Activated CD8-positive, alpha-beta memory T cell treated with anti-CD3 and anti-CD28 coated beads, Interleukin-2, amount 10 ng/mL, durations not matched to agents 7 days and 5 days (primary cell): Measurements from ENCODE around the gene CCPG1. TPM values are rescaled to one million over a fixed set of nuclear protein-coding genes. Genes with fewer than 3 reads are reported as not detected.
"Not testable (repeated sequence)": the region's sequence is repeated elsewhere in the genome, so short reads cannot be mapped to it uniquely, and the experiment has no call there.

Source experiments
- ATAC-seq: fragments of 150-1000 bp; cut with Tn5 transposase; one replicate; pipeline ENCODE4 v1.10.0; 2021; ENCODE audit warnings: moderate library complexity
- CTCF ChIA-PET: fragments of 350-600 bp; sonication (Branson Sonifier 250); formaldehyde crosslinking; loops from one replicate; lab custom pipeline; 2021; ENCODE audit warnings: antibody characterized with exemption; lab: Charles Lee
- DNase-seq: peaks from one replicate; pipeline ENCODE4 v3.0.0-alpha.2; 2020
- H3K27ac Mint-ChIP-seq: one replicate; pipeline ENCODE4 v1.8.0; 2021; ENCODE audit warnings: mild to moderate bottlenecking, mixed read lengths
- H3K27me3 Mint-ChIP-seq: one replicate; pipeline ENCODE4 v1.8.0; 2021; ENCODE audit warnings: mixed read lengths
- H3K36me3 Mint-ChIP-seq: one replicate; pipeline ENCODE4 v1.8.0; 2021; ENCODE audit warnings: mild to moderate bottlenecking, mixed read lengths
- H3K4me1 Mint-ChIP-seq: one replicate; pipeline ENCODE4 v1.8.0; 2021; ENCODE audit warnings: mixed read lengths
- H3K4me3 Mint-ChIP-seq: one replicate; pipeline ENCODE4 v1.8.0; 2021; ENCODE audit warnings: mild to moderate bottlenecking, moderate library complexity, mixed read lengths
- H3K9me3 Mint-ChIP-seq: one replicate; pipeline ENCODE4 v1.8.0; 2022; ENCODE audit warnings: low read depth, mixed read lengths
- total RNA-seq, 2 experiments: library from RNA; stranded (reverse); gene quantifications; one replicate each; pipeline ENCODE4 v1.2.3, GENCODE V29; 2021

CCPG1 gene, protein sequence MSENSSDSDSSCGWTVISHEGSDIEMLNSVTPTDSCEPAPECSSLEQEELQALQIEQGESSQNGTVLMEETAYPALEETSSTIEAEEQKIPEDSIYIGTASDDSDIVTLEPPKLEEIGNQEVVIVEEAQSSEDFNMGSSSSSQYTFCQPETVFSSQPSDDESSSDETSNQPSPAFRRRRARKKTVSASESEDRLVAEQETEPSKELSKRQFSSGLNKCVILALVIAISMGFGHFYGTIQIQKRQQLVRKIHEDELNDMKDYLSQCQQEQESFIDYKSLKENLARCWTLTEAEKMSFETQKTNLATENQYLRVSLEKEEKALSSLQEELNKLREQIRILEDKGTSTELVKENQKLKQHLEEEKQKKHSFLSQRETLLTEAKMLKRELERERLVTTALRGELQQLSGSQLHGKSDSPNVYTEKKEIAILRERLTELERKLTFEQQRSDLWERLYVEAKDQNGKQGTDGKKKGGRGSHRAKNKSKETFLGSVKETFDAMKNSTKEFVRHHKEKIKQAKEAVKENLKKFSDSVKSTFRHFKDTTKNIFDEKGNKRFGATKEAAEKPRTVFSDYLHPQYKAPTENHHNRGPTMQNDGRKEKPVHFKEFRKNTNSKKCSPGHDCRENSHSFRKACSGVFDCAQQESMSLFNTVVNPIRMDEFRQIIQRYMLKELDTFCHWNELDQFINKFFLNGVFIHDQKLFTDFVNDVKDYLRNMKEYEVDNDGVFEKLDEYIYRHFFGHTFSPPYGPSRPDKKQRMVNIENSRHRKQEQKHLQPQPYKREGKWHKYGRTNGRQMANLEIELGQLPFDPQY
- 10 to 100 TPM; 19.2 to 22.0 TPM for total RNA-seq

- Mint-ChIP-seq H3K36me3 (no peaks in the 10 kb centered on the region), H3K9me3 (no peaks in the 10 kb centered on the region), H3K4me3 (peak within 1 kb of the TSS; percentile 90), H3K4me1 (peaks cover 31% of the 10 kb centered on the region), H3K27ac (peak within 1 kb of the TSS; percentile 86), H3K27me3 (no peaks in the 10 kb centered on the region)
- ATAC-seq (peak; percentile 96), DNase-seq (peak; percentile 95)
- CTCF ChIA-PET, result interaction anchor here (0.6 to 3.5 kb wide), 18 partner anchors 9 to 653 kb away, joined by 3 to 22 read pairs (median 4); partner anchors contain the start of genes PIGB and PIGBOS1
These were observed at the start of gene CCPG1, which contains the start of gene PIERCE2 for GRCh38 chr15:55408012-55408928. CCPG1 (minus strand) TSS chr15:55408359; CDS start chr15:55389424, 18,935 bp downstream. PIERCE2 (plus strand) TSS chr15:55408495; CDS start chr15:55408769, 274 bp downstream.

DNA sequence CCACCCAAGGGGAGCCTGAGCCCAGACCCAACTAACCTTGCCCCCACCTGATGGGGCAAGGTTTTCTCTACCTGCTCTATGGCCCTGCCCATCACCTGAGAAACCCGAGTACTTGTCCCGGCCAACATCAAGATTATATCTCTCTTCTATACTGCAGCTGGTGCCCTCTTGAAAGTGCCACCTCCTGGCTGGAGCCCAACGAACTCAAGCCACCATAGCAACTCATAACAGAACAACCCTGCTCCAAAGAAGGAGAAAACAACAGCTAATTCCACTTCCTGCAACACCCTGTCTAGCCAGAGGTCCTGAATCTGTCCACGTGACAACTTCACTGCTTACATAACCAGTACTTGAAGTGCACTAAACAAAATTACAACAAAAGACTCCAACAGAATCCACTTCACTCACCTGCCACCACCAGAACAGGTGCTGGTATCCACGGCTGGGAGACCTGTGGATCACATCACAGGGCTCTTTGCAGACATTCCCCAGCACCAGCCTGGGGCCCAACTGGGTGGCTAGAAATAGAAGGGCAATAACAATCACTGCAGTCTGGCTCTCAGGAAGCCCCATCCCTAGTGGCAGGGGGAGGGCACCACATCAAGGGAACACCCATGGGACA lies 49.4 kb upstream of the CCPG1 start:
- H3K4me3 Mint-ChIP-seq, result no peak overlapping the region
- CTCF ChIA-PET, result no interaction called here

DNA sequence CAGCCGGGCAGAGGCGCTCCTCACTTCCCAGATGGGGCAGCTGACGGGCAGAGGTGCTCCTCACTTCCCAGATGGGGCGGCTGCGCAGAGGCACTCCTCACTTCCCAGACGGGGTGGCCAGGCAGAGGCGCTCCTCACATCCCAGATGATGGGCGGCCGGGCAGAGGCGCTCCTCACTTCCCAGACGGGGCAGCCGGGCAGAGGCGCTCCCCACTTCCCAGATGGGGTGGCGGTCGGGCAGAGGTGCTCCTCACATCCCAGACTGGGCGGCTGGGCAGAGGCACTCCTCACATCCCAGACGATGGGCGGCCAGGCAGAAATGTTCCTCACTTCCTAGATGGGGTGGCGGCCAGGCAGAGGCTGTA lies 38.9 kb upstream of the CCPG1 start:
- CTCF ChIA-PET, H3K36me3 Mint-ChIP-seq: not testable (repeated sequence)

More for the DNA sequence above, 49.4 kb upstream of the CCPG1 start:
- DNase-seq, result no peak
- ATAC-seq, result no peak
- Mint-ChIP-seq H3K36me3 (no peaks in the 10 kb centered on the region), H3K27ac (no peak overlapping the region), H3K4me1 (no peaks in the 10 kb centered on the region), H3K9me3 (no peaks in the 10 kb centered on the region), H3K27me3 (peaks cover 8% of the 10 kb centered on the region)

GRCh38 chr15:55446379-55447029 lies 38.3 kb upstream of the CCPG1 start:
- H3K4me3 Mint-ChIP-seq, CTCF ChIA-PET, H3K36me3 Mint-ChIP-seq, H3K4me1 Mint-ChIP-seq, H3K27me3 Mint-ChIP-seq, DNase-seq, H3K9me3 Mint-ChIP-seq, H3K27ac Mint-ChIP-seq, ATAC-seq: not testable (repeated sequence)

More for the DNA sequence above, 38.9 kb upstream of the CCPG1 start:
- H3K27me3 Mint-ChIP-seq, H3K27ac Mint-ChIP-seq, DNase-seq, H3K9me3 Mint-ChIP-seq, ATAC-seq, H3K4me1 Mint-ChIP-seq, H3K4me3 Mint-ChIP-seq: not testable (repeated sequence)

GRCh38 chr15:55445936-55446335 lies 37.8 kb upstream of the CCPG1 start:
- H3K27me3 Mint-ChIP-seq, H3K36me3 Mint-ChIP-seq, ATAC-seq, H3K27ac Mint-ChIP-seq, CTCF ChIA-PET, H3K4me1 Mint-ChIP-seq, DNase-seq, H3K4me3 Mint-ChIP-seq, H3K9me3 Mint-ChIP-seq: not testable (repeated sequence)

- ATAC-seq, H3K36me3 Mint-ChIP-seq, H3K27me3 Mint-ChIP-seq, DNase-seq, H3K4me1 Mint-ChIP-seq, H3K27ac Mint-ChIP-seq, CTCF ChIA-PET, H3K9me3 Mint-ChIP-seq, H3K4me3 Mint-ChIP-seq: not testable (repeated sequence)
These were observed 35.0 kb upstream of the CCPG1 start for GRCh38 chr15:55443141-55443540.

DNA sequence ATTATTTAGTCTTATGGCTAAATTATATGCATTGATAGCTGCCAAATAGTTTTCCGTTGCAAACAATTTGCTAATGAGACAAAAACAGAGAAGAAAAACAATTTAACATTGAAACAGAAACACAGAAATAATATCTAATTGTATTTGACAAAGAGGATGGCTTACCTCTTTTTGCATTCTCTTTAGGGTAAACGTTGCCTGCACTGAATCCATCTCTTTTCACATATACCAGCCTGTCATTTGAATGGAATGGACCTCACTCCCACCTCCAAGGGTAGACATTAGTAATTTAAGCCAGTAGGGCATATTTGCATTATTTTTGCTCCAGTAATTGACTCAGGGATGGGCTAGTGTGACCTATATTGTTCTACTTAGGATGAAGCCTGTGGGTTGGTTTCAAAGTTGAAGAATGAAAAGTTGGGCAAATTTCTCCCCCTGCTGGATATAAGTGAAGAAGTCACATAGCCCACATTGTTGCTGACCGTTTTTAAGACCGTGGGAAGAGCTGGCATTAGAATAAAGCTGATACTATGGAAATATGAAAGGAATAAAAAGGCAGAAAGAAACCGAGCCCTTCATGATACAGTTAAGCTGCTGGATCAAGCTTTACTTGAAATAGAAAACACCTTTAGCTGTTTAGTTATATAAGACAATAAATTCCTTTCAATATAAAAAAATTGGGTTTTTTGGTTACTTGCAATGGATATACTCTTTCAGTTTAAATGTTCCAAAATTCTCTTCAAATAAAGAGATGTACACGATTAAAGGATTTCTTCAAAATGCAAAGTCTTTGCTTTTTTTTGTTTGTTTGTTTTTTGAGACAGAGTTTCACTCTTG lies 27.0 kb upstream of the CCPG1 start:
- no peaks in the 10 kb centered on the region for H3K9me3 Mint-ChIP-seq
- CTCF ChIA-PET, result interaction anchor here (0.7 to 2.3 kb wide), 13 partner anchors 9 to 268 kb away, joined by 3 to 19 read pairs (median 4); partner anchors contain the start of genes CCPG1, PIERCE2, PIGB and PIGBOS1
- H3K36me3 Mint-ChIP-seq, result no peaks in the 10 kb centered on the region
- peaks cover 7% of the 10 kb centered on the region for H3K4me1 Mint-ChIP-seq
- no peak overlapping the region for H3K27ac Mint-ChIP-seq
- ATAC-seq (peak; percentile 76), DNase-seq (no peak)
- peaks cover 2% of the 10 kb centered on the region for H3K27me3 Mint-ChIP-seq
- H3K4me3 Mint-ChIP-seq, result no peak overlapping the region

- CTCF ChIA-PET, result interaction anchor here (0.7 kb wide), 1 partner anchor 11 kb away, joined by 3 read pairs; no protein-coding TSS in a partner anchor
- Mint-ChIP-seq H3K36me3 (no peaks in the 10 kb centered on the region), H3K4me3 (no peak overlapping the region), H3K27me3 (no peaks in the 10 kb centered on the region), H3K9me3 (no peaks in the 10 kb centered on the region), H3K27ac (no peak overlapping the region), H3K4me1 (no peaks in the 10 kb centered on the region)
- DNase-seq, result no peak
- no peak for ATAC-seq
These were observed 13.9 kb upstream of the CCPG1 start for GRCh38 chr15:55422089-55422488.

- no peak for ATAC-seq
- Mint-ChIP-seq H3K27me3 (no peaks in the 10 kb centered on the region), H3K4me1 (no peaks in the 10 kb centered on the region), H3K36me3 (no peaks in the 10 kb centered on the region), H3K4me3 (no peak overlapping the region), H3K9me3 (no peaks in the 10 kb centered on the region), H3K27ac (no peak overlapping the region)
- DNase-seq, result no peak
- CTCF ChIA-PET, result interaction anchor here (1.9 kb wide), 1 partner anchor 20 kb away, joined by 6 read pairs; no protein-coding TSS in a partner anchor
These were observed 12.2 kb upstream of the CCPG1 start for GRCh38 chr15:55420171-55420866.

DNA sequence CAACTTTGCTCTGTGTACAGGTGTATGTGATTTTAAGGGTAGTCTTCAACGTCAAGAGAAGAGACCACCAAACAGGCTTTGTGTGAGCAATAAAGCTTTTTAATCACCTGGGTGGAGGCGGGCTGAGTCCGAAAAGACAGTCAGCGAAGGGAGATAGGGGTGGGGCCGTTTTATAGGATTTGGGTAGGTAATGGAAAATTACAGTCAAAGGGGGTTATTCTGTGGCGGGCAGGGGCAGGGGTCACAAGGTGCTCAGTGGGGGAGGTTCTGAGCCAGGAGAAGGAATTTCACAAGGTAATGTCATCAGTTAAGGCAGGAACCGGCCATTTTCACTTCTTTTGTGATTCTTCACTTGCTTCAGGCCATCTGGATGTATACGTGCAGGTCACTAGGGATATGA lies 9.5 kb upstream of the CCPG1 start:
- not testable (repeated sequence) for H3K27me3 Mint-ChIP-seq, H3K9me3 Mint-ChIP-seq, H3K27ac Mint-ChIP-seq, H3K4me3 Mint-ChIP-seq, H3K4me1 Mint-ChIP-seq, DNase-seq, ATAC-seq, H3K36me3 Mint-ChIP-seq
- CTCF ChIA-PET, result interaction anchor here (1.2 to 1.3 kb wide), 2 partner anchors 16 to 18 kb away, joined by 3 read pairs; no protein-coding TSS in a partner anchor

- H3K27ac Mint-ChIP-seq, result peak overlapping the region; percentile 86
- peak overlapping the region; percentile 90 for H3K4me3 Mint-ChIP-seq
- H3K4me1 Mint-ChIP-seq, result peaks cover 24% of the 10 kb centered on the region
- DNase-seq, H3K9me3 Mint-ChIP-seq, H3K27me3 Mint-ChIP-seq, H3K36me3 Mint-ChIP-seq, ATAC-seq: not testable (repeated sequence)
- CTCF ChIA-PET, result interaction anchor here (0.9 to 3.5 kb wide), 12 partner anchors 8 to 116 kb away, joined by 3 to 22 read pairs (median 4); partner anchors contain the start of genes PIGB and PIGBOS1
These were observed 817 bp upstream of the CCPG1 start for GRCh38 chr15:55408976-55409375.
